GM13976 (cell line): Measurements from ENCODE around the gene EBF3.

ENCODE experiments used
- DNase-seq: peaks from one replicate; pipeline ENCODE4 v3.0.0; 2012; ENCODE audit warnings: low spot score
- CTCF ChIP-seq: IDR thresholded peaks from 2 replicates; pipeline ENCODE4 v1.5.1; 2012; ENCODE audit warnings: borderline replicate concordance, mild to moderate bottlenecking; ENCODE audit not compliant: insufficient read depth; ENCODE audit errors: extremely low read depth, missing control alignments, control extremely low read depth
- in situ Hi-C: fragments of 300-500 bp; cut with MboI; formaldehyde crosslinking; loops from one replicate; pipeline ENCODE4 v1.12.0; 2022; ENCODE audit warnings: low sequenced_read_pairs, mixed read lengths, inconsistent platforms; ENCODE audit not compliant: unreplicated experiment

Gene EBF3

GRCh38 chr10:129838794-129839193 is 125.3 kb downstream of the EBF3 start:
- no peak for TF ChIP-seq CTCF
- no peak for DNase-seq
- in situ Hi-C loops: no loop called here

GRCh38 chr10:129837909-129838582 is 126.0 kb downstream of the EBF3 start:
- DNase-seq: no peak
- no peak for TF ChIP-seq CTCF
- in situ Hi-C loops: no loop called here

- no peak for TF ChIP-seq CTCF
- DNase-seq: no peak
- in situ Hi-C loops: no loop called here
These were observed 127.8 kb downstream of the EBF3 start for GRCh38 chr10:129836253-129836652.

- no peak for TF ChIP-seq CTCF
- in situ Hi-C loops: no loop called here
- no peak for DNase-seq
These were observed 129.9 kb downstream of the EBF3 start for GRCh38 chr10:129833994-129834739.

- no peak for DNase-seq
- no peak for TF ChIP-seq CTCF
- in situ Hi-C loops: no loop called here
These were observed 130.6 kb downstream of the EBF3 start for GRCh38 chr10:129833468-129833950.

GRCh38 chr10:129832573-129833467 is 131.3 kb downstream of the EBF3 start:
- no peak for TF ChIP-seq CTCF
- DNase-seq: no peak
- in situ Hi-C loops: no loop called here
